SK-N-MC (cell line): ENCODE data around the gene FANCG.

Experiments
- EZH2 ChIP-seq: fragments of 200-600 bp; sonication (generic); IDR thresholded peaks from one replicate; pipeline ENCODE4 v1.6.1; 2017; ENCODE audit warnings: antibody characterized with exemption
- FOXP2 ChIP-seq: optimal IDR thresholded peaks from 2 replicates; pipeline ENCODE3; 2011; ENCODE audit warnings: mild to moderate bottlenecking, moderate library complexity; ENCODE audit not compliant: insufficient read depth; ENCODE audit errors: extremely low read length, control extremely low read depth
- POLR2AphosphoS5 ChIP-seq: IDR thresholded peaks from 2 replicates; pipeline ENCODE4 v1.6.1; 2012; ENCODE audit warnings: mild to moderate bottlenecking, low read depth, low read length, borderline replicate concordance

- TF ChIP-seq POLR2AphosphoS5 = no peak
- no peak for TF ChIP-seq EZH2
- TF ChIP-seq FOXP2 = no peak
These were observed 35.3 kb upstream of the FANCG start for GRCh38 chr9:35114840-35115628.
